Measurements from ENCODE around the gene ERC2.

DNA sequence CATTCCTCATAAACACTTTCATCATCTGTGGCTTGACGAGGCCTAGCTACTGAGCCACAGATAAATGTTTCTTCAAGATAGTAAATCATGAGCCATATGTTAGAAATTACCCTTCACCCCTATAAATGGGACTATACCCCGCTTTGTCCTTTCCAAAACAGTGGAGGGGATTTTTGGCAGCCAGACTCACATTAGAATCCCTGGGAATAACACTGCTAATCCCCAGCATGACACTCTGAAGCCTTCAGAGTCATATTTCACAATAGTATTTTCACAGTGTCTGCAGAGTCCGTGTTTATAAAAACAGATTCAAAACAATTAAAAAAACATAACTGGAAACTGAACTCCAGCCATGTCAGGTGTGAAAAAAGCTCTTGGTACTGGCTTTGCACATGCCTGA, 271.6 kb downstream of the ERC2 start:
- TF ChIP-seq, protein P1, sequence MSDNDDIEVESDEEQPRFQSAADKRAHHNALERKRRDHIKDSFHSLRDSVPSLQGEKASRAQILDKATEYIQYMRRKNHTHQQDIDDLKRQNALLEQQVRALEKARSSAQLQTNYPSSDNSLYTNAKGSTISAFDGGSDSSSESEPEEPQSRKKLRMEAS (IDR thresholded peaks at IDR 0.05) = no peak
- no peak for TF ChIP-seq EGR1 (IDR thresholded peaks at IDR 0.05)
- TF ChIP-seq EP300 (IDR thresholded peaks at IDR 0.05; ENCODE audit: borderline replicate concordance) = no peak
- TF ChIP-seq CREB1 (IDR thresholded peaks at IDR 0.05; ENCODE audit: low read depth) = no peak
- TF ChIP-seq RAD21 (IDR thresholded peaks at IDR 0.05; ENCODE audit: low read depth) = no peak
- TF ChIP-seq NFIC (IDR thresholded peaks at IDR 0.05) = no peak
- TF ChIP-seq YY1 (IDR thresholded peaks at IDR 0.05; ENCODE audit: low read depth) = no peak
- TF ChIP-seq TCF12 (IDR thresholded peaks at IDR 0.05; ENCODE audit: low read depth) = no peak

Measured in Ishikawa (cell line).